SJSA1 (cell line): Measurements from ENCODE around the gene PGAM1. TPM values are rescaled to one million over a fixed set of nuclear protein-coding genes. Genes with fewer than 3 reads are reported as not detected.
A peak's percentile ranks its signal among the peaks of the same experiment; 100 is the strongest.

Experiments
- DNase-seq, 2 experiments: peaks; one replicate each; pipeline ENCODE4 v3.0.0-alpha.2; 2015 to 2020; ENCODE audit warnings: low spot score in 2 of 2, low read depth in 1 of 2
- H3K27ac ChIP-seq: fragments of 250-450 bp; sonication (Bioruptor Pico); 2 replicates; pipeline ENCODE4 v1.5.1; 2020; ENCODE audit warnings: mild to moderate bottlenecking, moderate library complexity
- H3K27me3 ChIP-seq: fragments of 250-450 bp; sonication (Bioruptor Pico); replicated peaks from 2 replicates; pipeline ENCODE4 v1.5.1; 2020; ENCODE audit warnings: mild to moderate bottlenecking, moderate library complexity
- H3K36me3 ChIP-seq: fragments of 250-450 bp; sonication (Bioruptor Pico); 2 replicates; pipeline ENCODE4 v1.5.1; 2020; ENCODE audit warnings: mild to moderate bottlenecking
- H3K4me1 ChIP-seq: fragments of 250-450 bp; sonication (Bioruptor Pico); replicated peaks from 2 replicates; pipeline ENCODE4 v1.6.1; 2021; ENCODE audit warnings: mild to moderate bottlenecking
- H3K4me3 ChIP-seq: fragments of 250-450 bp; sonication (Bioruptor Pico); 2 replicates; pipeline ENCODE4 v1.5.1; 2020; ENCODE audit warnings: mild to moderate bottlenecking
- H3K9me3 ChIP-seq: fragments of 250-450 bp; sonication (Bioruptor Pico); replicated peaks from 2 replicates; pipeline ENCODE4 v1.5.1; 2020; ENCODE audit warnings: mild to moderate bottlenecking
- total RNA-seq: library from RNA; depleted of rRNA; stranded (reverse); fragments of >200 nt; shearing (Covaris generic); gene quantifications from 2 replicates; pipeline ENCODE4 v1.2.3, GENCODE V29; 2014

PGAM1 gene
- total RNA-seq, 1 experiment from 2014 or later, result 591 TPM

- peaks cover 17% of the 10 kb centered on the region for H3K4me1 ChIP-seq
- peak overlapping the region; percentile 97 for H3K4me3 ChIP-seq
- H3K27ac ChIP-seq, result peak overlapping the region; percentile 75
- DNase-seq, result no peak
- no peaks in the 10 kb centered on the region; the same call in 1 of the 2 replicates for H3K27me3 ChIP-seq
- H3K9me3 ChIP-seq, result no peaks in the 10 kb centered on the region
- peaks cover 59% of the 10 kb centered on the region for H3K36me3 ChIP-seq
Observed at GRCh38 chr10:97426776-97427570, 982 bp downstream of the PGAM1 start.

GRCh38 chr10:97427571-97428179, 1.7 kb downstream of the PGAM1 start:
- H3K4me1 ChIP-seq, result peaks cover 17% of the 10 kb centered on the region
- no peaks in the 10 kb centered on the region for H3K9me3 ChIP-seq
- peaks cover 63% of the 10 kb centered on the region for H3K36me3 ChIP-seq
- peak overlapping the region; percentile 97 for H3K4me3 ChIP-seq
- no peak for DNase-seq
- H3K27me3 ChIP-seq, result no peaks in the 10 kb centered on the region; the same call in 1 of the 2 replicates
- H3K27ac ChIP-seq, result no peak overlapping the region

GRCh38 chr10:97428572-97428981, 2.6 kb downstream of the PGAM1 start:
- DNase-seq, result no peak
- Histone ChIP-seq H3K4me1 (peaks cover 13% of the 10 kb centered on the region), H3K36me3 (peaks cover 68% of the 10 kb centered on the region), H3K4me3 (no peak overlapping the region), H3K9me3 (no peaks in the 10 kb centered on the region), H3K27ac (no peak overlapping the region), H3K27me3 (no peaks in the 10 kb centered on the region; the same call in 1 of the 2 replicates)

GRCh38 chr10:97434055-97434454, 8.1 kb downstream of the PGAM1 start:
- no peaks in the 10 kb centered on the region for H3K4me1 ChIP-seq
- no peak overlapping the region for H3K4me3 ChIP-seq
- DNase-seq, result no peak
- H3K27me3 ChIP-seq, result no peaks in the 10 kb centered on the region; the same call in 1 of the 2 replicates
- H3K9me3 ChIP-seq, result no peaks in the 10 kb centered on the region
- no peak overlapping the region for H3K27ac ChIP-seq
- peaks cover 82% of the 10 kb centered on the region for H3K36me3 ChIP-seq

GRCh38 chr10:97434557-97434956, 8.6 kb downstream of the PGAM1 start:
- Histone ChIP-seq H3K27me3 (no peaks in the 10 kb centered on the region; the same call in 1 of the 2 replicates), H3K9me3 (no peaks in the 10 kb centered on the region), H3K4me1 (no peaks in the 10 kb centered on the region), H3K27ac (no peak overlapping the region), H3K36me3 (peaks cover 82% of the 10 kb centered on the region), H3K4me3 (no peak overlapping the region)
- DNase-seq, result no peak

- DNase-seq, result no peak
- H3K27me3 ChIP-seq, result no peaks in the 10 kb centered on the region
- H3K9me3 ChIP-seq, result no peaks in the 10 kb centered on the region
- H3K27ac ChIP-seq, result no peak overlapping the region
- no peak overlapping the region for H3K4me3 ChIP-seq
- no peaks in the 10 kb centered on the region for H3K4me1 ChIP-seq
- H3K36me3 ChIP-seq, result peaks cover 82% of the 10 kb centered on the region
Observed at GRCh38 chr10:97435211-97435610, 9.2 kb downstream of the PGAM1 start.

GRCh38 chr10:97442277-97442676, 16.3 kb downstream of the PGAM1 start:
- H3K4me1 ChIP-seq, result peaks cover 12% of the 10 kb centered on the region
- no peak overlapping the region for H3K4me3 ChIP-seq
- H3K36me3 ChIP-seq, result peaks cover 58% of the 10 kb centered on the region
- no peak overlapping the region for H3K27ac ChIP-seq
- DNase-seq, result no peak
- no peaks in the 10 kb centered on the region for H3K9me3 ChIP-seq
- no peaks in the 10 kb centered on the region for H3K27me3 ChIP-seq

GRCh38 chr10:97444212-97444611, 18.2 kb downstream of the PGAM1 start:
- Histone ChIP-seq H3K9me3 (no peaks in the 10 kb centered on the region), H3K36me3 (peaks cover 45% of the 10 kb centered on the region), H3K27ac (no peak overlapping the region), H3K4me3 (no peak overlapping the region), H3K4me1 (peaks cover 17% of the 10 kb centered on the region), H3K27me3 (no peaks in the 10 kb centered on the region)
- no peak for DNase-seq

GRCh38 chr10:97445357-97445721, 19.3 kb downstream of the PGAM1 start:
- no peak for DNase-seq
- peaks cover 38% of the 10 kb centered on the region for H3K36me3 ChIP-seq
- H3K4me1 ChIP-seq, result peaks cover 17% of the 10 kb centered on the region
- H3K27me3 ChIP-seq, result no peaks in the 10 kb centered on the region
- H3K27ac ChIP-seq, result no peak overlapping the region
- H3K9me3 ChIP-seq, result no peaks in the 10 kb centered on the region
- peak overlapping the region; percentile 75 for H3K4me3 ChIP-seq

GRCh38 chr10:97445722-97446639, 20.0 kb downstream of the PGAM1 start, which contains the start of the genes EXOSC1 and ZDHHC16:
EXOSC1 (minus strand) TSS chr10:97446006; CDS start chr10:97445985, 21 bp downstream.
ZDHHC16 (plus strand) TSS chr10:97446175; CDS start chr10:97451676, 5,501 bp downstream.
- H3K9me3 ChIP-seq, result no peaks in the 10 kb centered on the region
- peaks cover 17% of the 10 kb centered on the region for H3K4me1 ChIP-seq
- H3K27me3 ChIP-seq, result no peaks in the 10 kb centered on the region
- DNase-seq, result peak; percentile 91 to 93
- H3K36me3 ChIP-seq, result peaks cover 38% of the 10 kb centered on the region
- peak within 1 kb of the TSS; percentile 15; the same call in 1 of the 2 replicates for H3K27ac ChIP-seq
- H3K4me3 ChIP-seq, result peak within 1 kb of the TSS; percentile 75

- Histone ChIP-seq H3K36me3 (peaks cover 58% of the 10 kb centered on the region), H3K4me1 (peaks cover 12% of the 10 kb centered on the region), H3K9me3 (no peaks in the 10 kb centered on the region), H3K27ac (no peak overlapping the region), H3K27me3 (no peaks in the 10 kb centered on the region), H3K4me3 (no peak overlapping the region)
- DNase-seq, result no peak
Observed at GRCh38 chr10:97450828-97451227, 24.8 kb downstream of the PGAM1 start.

GRCh38 chr10:97451605-97452004, 25.6 kb downstream of the PGAM1 start:
- no peak overlapping the region for H3K27ac ChIP-seq
- DNase-seq, result no peak
- no peak overlapping the region for H3K4me3 ChIP-seq
- H3K9me3 ChIP-seq, result no peaks in the 10 kb centered on the region
- H3K27me3 ChIP-seq, result no peaks in the 10 kb centered on the region
- peaks cover 12% of the 10 kb centered on the region for H3K4me1 ChIP-seq
- peaks cover 63% of the 10 kb centered on the region for H3K36me3 ChIP-seq

GRCh38 chr10:97452352-97452751, 26.4 kb downstream of the PGAM1 start:
- peaks cover 5% of the 10 kb centered on the region for H3K4me1 ChIP-seq
- H3K27ac ChIP-seq, result no peak overlapping the region
- peaks cover 71% of the 10 kb centered on the region for H3K36me3 ChIP-seq
- no peaks in the 10 kb centered on the region for H3K27me3 ChIP-seq
- DNase-seq, result no peak
- H3K4me3 ChIP-seq, result no peak overlapping the region
- H3K9me3 ChIP-seq, result no peaks in the 10 kb centered on the region
